Suprapubic skin (tissue), 4 donors: ENCODE results near the gene MRTO4.

Experiments used
- POLR2A ChIP-seq, 2 donors: fragments of 450-650 bp; IDR thresholded peaks; one replicate each; pipeline ENCODE4 v1.6.1; 2017; ENCODE audit warnings: antibody characterized with exemption in 2 of 2, mild to moderate bottlenecking in 2 of 2, moderate library complexity in 2 of 2
- POLR2AphosphoS5 ChIP-seq, 3 donors: sonication (generic); formaldehyde crosslinking; IDR thresholded peaks; one replicate each; pipeline ENCODE4 v1.6.1; 2017; ENCODE audit warnings: antibody characterized with exemption in 3 of 3

GRCh38 chr1:19205403-19205802 lies 46.2 kb upstream of the MRTO4 start:
- TF ChIP-seq POLR2A (IDR thresholded peaks at IDR 0.05) (no peak), POLR2AphosphoS5 (IDR thresholded peaks at IDR 0.05) (no peak)
